GM12878 (cell line): Measurements from ENCODE around the gene THSD4. TPM values are rescaled to one million over a fixed set of nuclear protein-coding genes. Genes with fewer than 3 reads are reported as not detected.

ENCODE experiments used
- ATAC-seq: fragments of 200-7000 bp; cut with Tn5 transposase; 3 replicates; pipeline ENCODE4 v1.9.1; 2020; ENCODE audit warnings: mild to moderate bottlenecking, moderate library complexity
- BruUV-seq: library from RNA; stranded (reverse); fragments of 400-500 nt; replicated peaks from 2 replicates; lab custom pipeline; 2021; lab: Mats Ljungman, UMichigan
- CTCF ChIA-PET: fragments of 300-600 bp; sonication (Branson Sonifier 250); formaldehyde crosslinking; extraction: SDS; loops from one replicate; lab custom pipeline; 2021; ENCODE audit warnings: inconsistent platforms; lab: Yijun Ruan, JAX
- POLR2A ChIA-PET: fragments of 350-600 bp; formaldehyde crosslinking; extraction: SDS; loops from one replicate; lab custom pipeline; 2021; ENCODE audit warnings: inconsistent platforms; lab: Charles Lee
- RAD21 ChIA-PET: fragments of 300-600 bp; sonication (Branson Sonifier 250); formaldehyde crosslinking; loops from one replicate; lab custom pipeline; 2023; ENCODE audit warnings: antibody characterized with exemption; ENCODE audit not compliant: unreplicated experiment; lab: Charles Lee
- SMC1A ChIA-PET: fragments of 300-600 bp; sonication (Branson Sonifier 250); formaldehyde crosslinking; loops from one replicate; lab custom pipeline; 2023; ENCODE audit not compliant: unreplicated experiment, uncharacterized antibody; lab: Charles Lee
- DNase-seq: peaks from one replicate; pipeline ENCODE4 v3.0.0-alpha.2; 2011; ENCODE audit warnings: low read depth, low spot score
- FAIRE-seq: peaks from 3 replicates; lab custom pipeline; 2011; peaks lifted over from hg19 to GRCh38; lab: Jason Lieb, UNC
- H2AFZ ChIP-seq: 2 replicates; pipeline ENCODE4 v1.6.0; 2011; ENCODE audit warnings: low read depth, low read length, control low read depth; ENCODE audit not compliant: control insufficient read depth
- H3K27ac ChIP-seq: 2 replicates; pipeline ENCODE4 v1.5.1; 2011; ENCODE audit warnings: control low read depth; ENCODE audit not compliant: control insufficient read depth, insufficient read depth
- H3K27me3 ChIP-seq, 2 experiments: replicated peaks in 1 of 2; 2 replicates each; pipeline versions ENCODE4 v1.6.0 to v1.6.1; 2011; ENCODE audit warnings: low read length in 1 of 2; ENCODE audit not compliant: control insufficient read depth in 2 of 2, insufficient read depth in 2 of 2
- H3K36me3 ChIP-seq, 2 experiments: 2 replicates each; pipeline ENCODE4 v1.5.1; 2011; ENCODE audit warnings: low read length in 1 of 2; ENCODE audit not compliant: control insufficient read depth in 2 of 2, insufficient read depth in 2 of 2
- H3K4me1 ChIP-seq: 2 replicates; pipeline ENCODE4 v1.6.1; 2011; ENCODE audit warnings: mild to moderate bottlenecking, low read length, moderate library complexity, mixed read lengths; ENCODE audit not compliant: control insufficient read depth, insufficient read depth
- H3K4me2 ChIP-seq: 2 replicates; pipeline ENCODE4 v1.6.0; 2011; ENCODE audit warnings: control low read depth; ENCODE audit not compliant: control insufficient read depth, insufficient read depth
- H3K4me3 ChIP-seq: fragments of 200-600 bp; sonication (generic); 2 replicates; pipeline ENCODE4 v1.5.1; 2016
- H3K79me2 ChIP-seq: 2 replicates; pipeline ENCODE4 v1.6.0; 2011; ENCODE audit warnings: low read length; ENCODE audit not compliant: control insufficient read depth, insufficient read depth
- H3K9ac ChIP-seq: 2 replicates; pipeline ENCODE4 v1.8.0; 2011; ENCODE audit warnings: low read length, control low read depth, mixed read lengths; ENCODE audit not compliant: control insufficient read depth, insufficient read depth
- H3K9me3 ChIP-seq: replicated peaks from 3 replicates; pipeline ENCODE4 v1.5.1; 2011; ENCODE audit warnings: mild to moderate bottlenecking, low read length; ENCODE audit not compliant: control insufficient read depth, insufficient read depth
- H4K20me1 ChIP-seq: 2 replicates; pipeline ENCODE4 v1.6.0; 2011; ENCODE audit not compliant: control insufficient read depth, insufficient read depth
- BMI1 ChIP-seq: fragments of 450-650 bp; IDR thresholded peaks from 2 replicates; pipeline ENCODE4 v1.6.1; 2016; ENCODE audit warnings: mild to moderate bottlenecking, moderate library complexity, borderline replicate concordance
- CBX5 ChIP-seq: sonication (generic); IDR thresholded peaks from 2 replicates; pipeline ENCODE4 v1.6.1; 2016; ENCODE audit warnings: low read depth, moderate library complexity, mild to moderate bottlenecking, inconsistent platforms
- CHD2 ChIP-seq: IDR thresholded peaks from 2 replicates; pipeline ENCODE4 v1.6.1; 2011; ENCODE audit warnings: low read depth, low read length, improper control_type of control experiment, borderline replicate concordance
- GABPA ChIP-seq: IDR thresholded peaks from 2 replicates; pipeline ENCODE4 v1.6.1; 2014; ENCODE audit warnings: antibody characterized with exemption, low read depth, mild to moderate bottlenecking, inconsistent platforms
- HDAC2 ChIP-seq: fragments of 200-600 bp; sonication (generic); IDR thresholded peaks from 2 replicates; pipeline ENCODE4 v1.6.1; 2017
- KDM1A ChIP-seq: fragments of 200-600 bp; sonication (generic); IDR thresholded peaks from 2 replicates; pipeline ENCODE4 v1.6.1; 2016; ENCODE audit warnings: borderline replicate concordance
- MEF2A ChIP-seq: IDR thresholded peaks from 2 replicates; pipeline ENCODE4 v1.6.1; 2011; ENCODE audit warnings: low read depth, mild to moderate bottlenecking, low read length, moderate library complexity; ENCODE audit not compliant: insufficient read depth
- PAX8 ChIP-seq: fragments of 450-650 bp; IDR thresholded peaks from 2 replicates; pipeline ENCODE4 v1.6.1; 2017; ENCODE audit warnings: mild to moderate bottlenecking, moderate library complexity
- PRDM15 ChIP-seq: fragments of 450-650 bp; formaldehyde crosslinking; IDR thresholded peaks from 2 replicates; pipeline ENCODE4 v1.4.0; 2020; ENCODE audit warnings: mild to moderate bottlenecking, moderate library complexity
- RBBP5 ChIP-seq: fragments of 200-600 bp; sonication (generic); conservative IDR thresholded peaks from 2 replicates; pipeline ENCODE4 v1.6.1; 2016
- SUZ12 ChIP-seq: fragments of 200-600 bp; sonication (generic); IDR thresholded peaks from one replicate; pipeline ENCODE4 v1.6.1; 2018; ENCODE audit warnings: antibody characterized with exemption, mild to moderate bottlenecking; ENCODE audit not compliant: unreplicated experiment
- TARDBP ChIP-seq: IDR thresholded peaks from 2 replicates; pipeline ENCODE4 v1.6.1; 2016; ENCODE audit warnings: borderline replicate concordance
- TCF7 ChIP-seq: IDR thresholded peaks from 2 replicates; pipeline ENCODE4 v1.6.1; 2014; ENCODE audit warnings: antibody characterized with exemption, borderline replicate concordance
- ZNF687 ChIP-seq: fragments of 450-650 bp; IDR thresholded peaks from 2 replicates; pipeline ENCODE4 v1.6.1; 2017; ENCODE audit warnings: mild to moderate bottlenecking, moderate library complexity
- ZZZ3 ChIP-seq: IDR thresholded peaks from 2 replicates; pipeline ENCODE4 v1.6.1; 2011; ENCODE audit warnings: low read depth; ENCODE audit not compliant: control insufficient read depth, insufficient read length
- WGBS: methylation state at CpG from one replicate; pipeline ENCODE4 v1.1.6; 2016; ENCODE audit warnings: low lambda C conversion rate; ENCODE audit not compliant: insufficient replicate concordance, insufficient coverage; ENCODE audit errors: missing lambda C conversion rate; 5-methylcytosine and 5-hydroxymethylcytosine counted together
- in situ Hi-C: fragments of 300-500 bp; cut with MboI; formaldehyde crosslinking; loops from 9 replicates; pipeline ENCODE4 v1.14.3; 2018; ENCODE audit warnings: mixed read lengths
- intact Hi-C: fragments of 100-400 bp; cut with micrococcal nuclease; formaldehyde crosslinking; loops from one replicate; pipeline ENCODE4 v1.14.2; 2022; ENCODE audit not compliant: unreplicated experiment
- polyA plus RNA-seq, 11 experiments: library from polyadenylated mRNA; depleted of rRNA in 4 of 11; unstranded in 6 of 11; stranded (reverse) in 5 of 11; fragments of >200 nt; fragmentation: Nextera tagmentation in 4 of 11; fragmentation: Illumina TruSeq in 1 of 11; extraction: Ambion mirVana in 4 of 11; extraction: Trizol in 1 of 11; gene quantifications; 1 replicate in 1 of 11; 2 replicates in 10 of 11; pipeline versions ENCODE4 v1.2.1 to v1.2.3, GENCODE V29; 2011 to 2016; ENCODE audit warnings: inconsistent platforms in 2 of 11, missing spikeins in 2 of 11, low read depth in 1 of 11
- total RNA-seq, 4 experiments: library from RNA; depleted of rRNA in 3 of 4; stranded (reverse); fragments of >200 nt in 3 of 4; fragmentation: Illumina TruSeq in 1 of 4; extraction: Trizol in 1 of 4; gene quantifications; 2 replicates each; pipeline versions ENCODE4 v1.2.1 to v1.2.3, GENCODE V29; 2013 to 2021

The THSD4 gene
- total and polyA plus RNA-seq, 10 of the 15 experiments (the other 5 are each of a cell fraction or from before 2014, with no cell fraction given): 0.04 to 0.13 (median 0.05) TPM; not detected in 7

DNA sequence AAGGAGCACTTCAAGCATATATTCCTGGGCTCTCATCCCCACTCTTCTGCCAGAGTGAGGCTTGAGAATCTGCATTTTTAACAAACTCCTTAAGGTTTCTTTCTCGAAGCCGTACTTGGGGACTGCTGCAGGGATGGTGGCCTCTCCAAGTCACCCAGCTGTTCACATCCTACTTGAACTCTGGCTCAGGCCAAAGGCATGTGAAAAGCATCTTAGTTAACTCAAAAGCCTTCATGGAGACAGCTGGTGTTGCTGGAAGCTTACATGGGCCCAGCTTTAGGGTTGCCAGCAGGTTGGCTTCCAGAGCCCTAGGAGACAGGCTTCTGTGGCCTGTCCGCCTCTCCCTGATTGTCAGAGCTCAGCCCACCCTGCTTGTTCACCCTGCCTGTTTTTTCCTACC lies 139.2 kb downstream of the THSD4 start:
- ChIA-PET POLR2A (no interaction called here), RAD21 (no interaction called here), CTCF (no interaction called here), SMC1A (no interaction called here)
- Histone ChIP-seq H4K20me1 (no peaks in the 10 kb centered on the region), H3K4me2 (no peak overlapping the region), H3K4me3 (no peak overlapping the region), H3K27me3 (no peaks in the 10 kb centered on the region; a peak in 1 of 4 replicates), H2AFZ (no peak overlapping the region), H3K27ac (no peak overlapping the region), H3K79me2 (no peaks in the 10 kb centered on the region), H3K9ac (no peak overlapping the region), H3K36me3 (no peaks in the 10 kb centered on the region), H3K4me1 (no peaks in the 10 kb centered on the region), H3K9me3 (no peaks in the 10 kb centered on the region)
- 61% methylated on average over 3 of the region's 3 CpGs for WGBS
- ATAC-seq (no peak), FAIRE-seq (no peak), DNase-seq (no peak)
- in situ Hi-C loops: no loop called here
- no TSS peak for BruUV-seq
- no peak for TF ChIP-seq ZNF687
- TF ChIP-seq RBBP5: no peak
- no peak for TF ChIP-seq CBX5
- TF ChIP-seq PRDM15 (CRISPR knock-in tag): no peak
- no peak for TF ChIP-seq PAX8
- TF ChIP-seq HDAC2: no peak
- TF ChIP-seq TCF7: no peak
- TF ChIP-seq TARDBP: no peak
- no peak for TF ChIP-seq CHD2
- no peak for TF ChIP-seq GABPA
- TF ChIP-seq SUZ12: no peak
- TF ChIP-seq MEF2A: no peak
- TF ChIP-seq ZZZ3: no peak
- TF ChIP-seq BMI1: no peak
- no peak for TF ChIP-seq KDM1A
- intact Hi-C loops: no loop called here
